Keratinocyte (primary cell): ENCODE measurements around the gene KDM2A. TPM values are rescaled to one million over a fixed set of nuclear protein-coding genes. Genes with fewer than 3 reads are reported as not detected.

Experiments
- DNase-seq: peaks from one replicate; pipeline ENCODE4 v3.0.0-alpha.2; 2011; ENCODE audit warnings: low read depth, missing footprints, low spot score
- FAIRE-seq: peaks from 2 replicates; lab custom pipeline; 2011; peaks lifted over from hg19 to GRCh38; lab: Jason Lieb, UNC
- H2AFZ ChIP-seq: 2 replicates; pipeline ENCODE4 v1.6.0; 2012; ENCODE audit warnings: low read length, control low read depth, inconsistent platforms; ENCODE audit not compliant: control insufficient read depth
- H3K27ac ChIP-seq: 2 replicates; pipeline ENCODE4 v1.5.1; 2011; ENCODE audit warnings: low read length; ENCODE audit not compliant: control insufficient read depth, insufficient read depth
- H3K27me3 ChIP-seq: 3 replicates; pipeline ENCODE4 v1.6.0; 2011; ENCODE audit warnings: low read length; ENCODE audit not compliant: control insufficient read depth, insufficient read depth; ENCODE audit errors: extremely low read depth
- H3K36me3 ChIP-seq, 2 experiments: 2 replicates in 1 of 2; 3 replicates in 1 of 2; pipeline ENCODE4 v1.5.1; 2011; ENCODE audit warnings: low read length in 2 of 2, mild to moderate bottlenecking in 1 of 2; ENCODE audit not compliant: control insufficient read depth in 2 of 2, insufficient read depth in 2 of 2; ENCODE audit errors: extremely low read depth in 1 of 2
- H3K4me1 ChIP-seq: 3 replicates; pipeline ENCODE4 v1.5.1; 2011; ENCODE audit warnings: low read length; ENCODE audit not compliant: control insufficient read depth, insufficient read depth; ENCODE audit errors: extremely low read depth
- H3K4me2 ChIP-seq: 3 replicates; pipeline ENCODE4 v1.6.0; 2011; ENCODE audit warnings: low read depth, low read length; ENCODE audit not compliant: control insufficient read depth, insufficient read depth; ENCODE audit errors: extremely low read depth
- H3K4me3 ChIP-seq, 3 experiments: fragments of 200-600 bp in 1 of 3; sonication (generic) in 1 of 3; 2 replicates in 2 of 3; 3 replicates in 1 of 3; pipeline ENCODE4 v1.5.1; 2011 to 2016; ENCODE audit warnings: low read length in 3 of 3, mild to moderate bottlenecking in 3 of 3, control low read depth in 2 of 3, inconsistent platforms in 1 of 3, low read depth in 1 of 3, mixed read lengths in 1 of 3, mixed run types in 1 of 3, moderate library complexity in 1 of 3; ENCODE audit not compliant: control insufficient read depth in 2 of 3, insufficient read depth in 2 of 3; ENCODE audit errors: extremely low read depth in 1 of 3
- H3K79me2 ChIP-seq: 2 replicates; pipeline ENCODE4 v1.6.0; 2012; ENCODE audit warnings: low read length; ENCODE audit not compliant: control insufficient read depth, insufficient read depth
- H3K9ac ChIP-seq: 3 replicates; pipeline ENCODE4 v1.6.0; 2011; ENCODE audit warnings: low read length; ENCODE audit not compliant: control insufficient read depth, insufficient read depth; ENCODE audit errors: extremely low read depth
- H3K9me1 ChIP-seq: 3 replicates; pipeline ENCODE4 v1.6.0; 2011; ENCODE audit warnings: low read length; ENCODE audit not compliant: control insufficient read depth, insufficient read depth; ENCODE audit errors: extremely low read depth
- H3K9me3 ChIP-seq: 2 replicates; pipeline ENCODE4 v1.5.1; 2012; ENCODE audit warnings: low read depth, low read length; ENCODE audit not compliant: control insufficient read depth
- H4K20me1 ChIP-seq: 3 replicates; pipeline ENCODE4 v1.6.0; 2011; ENCODE audit warnings: low read length; ENCODE audit not compliant: control insufficient read depth, insufficient read depth; ENCODE audit errors: extremely low read depth
- CTCF ChIP-seq, 3 experiments: IDR thresholded peaks in 1 of 3; conservative IDR thresholded peaks in 1 of 3; optimal IDR thresholded peaks in 1 of 3; 2 replicates in 2 of 3; 3 replicates in 1 of 3; pipeline versions ENCODE3 to v1.5.1; 2011; ENCODE audit warnings: low read length in 3 of 3, mild to moderate bottlenecking in 3 of 3, moderate library complexity in 2 of 3, control low read depth in 1 of 3, inconsistent platforms in 1 of 3; ENCODE audit not compliant: insufficient read depth in 2 of 3; ENCODE audit errors: extremely low read depth in 1 of 3
- EZH2 ChIP-seq: IDR thresholded peaks from one replicate; pipeline ENCODE4 v1.6.1; 2012; ENCODE audit warnings: inconsistent platforms, mild to moderate bottlenecking, low read length, moderate library complexity
- dilution Hi-C: fragments of 300-500 bp; cut with MboI; formaldehyde crosslinking; loops from one replicate; pipeline ENCODE4 v1.7.0; 2020; ENCODE audit warnings: low sequenced_read_pairs; ENCODE audit not compliant: extremely low pct_ligation_motif_present
- polyA plus RNA-seq, 5 experiments: library from polyadenylated mRNA; depleted of rRNA in 3 of 5; stranded (reverse) in 3 of 5; stranded (forward) in 1 of 5; unstranded in 1 of 5; fragments of >200 nt; gene quantifications; 1 replicate in 1 of 5; 2 replicates in 3 of 5; 3 replicates in 1 of 5; pipeline versions ENCODE4 v1.2.1 to v1.2.3, GENCODE V29; 2011 to 2012; ENCODE audit warnings: missing spikeins in 2 of 5, low read depth in 1 of 5, low replicate concordance in 1 of 5

Gene KDM2A
- polyA plus RNA-seq, 1 donor (not counting 4 experiments of a cell fraction or from before 2014, with no cell fraction given): 29.9 TPM

- H2AFZ ChIP-seq: no peak overlapping the region
- dilution Hi-C loops: no loop called here
- no peaks in the 10 kb centered on the region for H3K9me3 ChIP-seq
- peaks cover 41% of the 10 kb centered on the region for H3K79me2 ChIP-seq
- H3K4me2 ChIP-seq: no peak overlapping the region
- H3K36me3 ChIP-seq: peaks cover 13 to 37% of the 10 kb centered on the region in 2 experiments
- TF ChIP-seq EZH2 (no peak), CTCF (optimal IDR thresholded peaks at IDR 0.05 in 1 of 3, IDR thresholded peaks at IDR 0.05 in 1 of 3, conservative IDR thresholded peaks at IDR 0.05 in 1 of 3; ENCODE audit: extremely low read depth in 1 of 3, insufficient read depth in 2 of 3, low read length in 3 of 3) (no peak)
- FAIRE-seq: no peak
- peaks cover 4% of the 10 kb centered on the region for H3K9me1 ChIP-seq
- H3K9ac ChIP-seq: no peak overlapping the region
- H3K27ac ChIP-seq: no peak overlapping the region
- peaks cover 41% of the 10 kb centered on the region for H3K4me1 ChIP-seq
- DNase-seq: no peak
- H3K27me3 ChIP-seq: no peaks in the 10 kb centered on the region
- H4K20me1 ChIP-seq: peaks cover 6% of the 10 kb centered on the region
- H3K4me3 ChIP-seq: no peak overlapping the region
Measured at GRCh38 chr11:67243051-67243450, 124.0 kb downstream of the KDM2A start.

GRCh38 chr11:67245046-67245445 is 126.0 kb downstream of the KDM2A start:
- Histone ChIP-seq H3K4me1 (peaks cover 38% of the 10 kb centered on the region), H4K20me1 (peaks cover 3% of the 10 kb centered on the region), H3K27me3 (no peaks in the 10 kb centered on the region), H3K27ac (no peak overlapping the region), H3K4me3 (no peak overlapping the region), H3K4me2 (no peak overlapping the region), H3K9ac (no peak overlapping the region), H3K79me2 (peaks cover 45% of the 10 kb centered on the region), H3K9me3 (no peaks in the 10 kb centered on the region), H2AFZ (no peak overlapping the region), H3K9me1 (peaks cover 2% of the 10 kb centered on the region), H3K36me3 (peaks cover 20 to 52% of the 10 kb centered on the region in 2 experiments)
- TF ChIP-seq CTCF (optimal IDR thresholded peaks at IDR 0.05 in 1 of 3, IDR thresholded peaks at IDR 0.05 in 1 of 3, conservative IDR thresholded peaks at IDR 0.05 in 1 of 3; ENCODE audit: extremely low read depth in 1 of 3, insufficient read depth in 2 of 3, low read length in 3 of 3) (no peak), EZH2 (no peak)
- no peak for DNase-seq
- no peak for FAIRE-seq
- dilution Hi-C loops: no loop called here
